GM18499 (cell line): ENCODE data around the gene FBN2.
"Not testable (repeated sequence)": the region's sequence is repeated elsewhere in the genome, so short reads cannot be mapped to it uniquely, and the experiment has no call there.

Experiments
- ATAC-seq: cut with Tn5 transposase; IDR thresholded peaks from one replicate; pipeline ENCODE4 v1.9.1; 2021; ENCODE audit warnings: moderate number of reproducible peaks; ENCODE audit not compliant: insufficient read depth, unreplicated experiment

Gene FBN2

DNA sequence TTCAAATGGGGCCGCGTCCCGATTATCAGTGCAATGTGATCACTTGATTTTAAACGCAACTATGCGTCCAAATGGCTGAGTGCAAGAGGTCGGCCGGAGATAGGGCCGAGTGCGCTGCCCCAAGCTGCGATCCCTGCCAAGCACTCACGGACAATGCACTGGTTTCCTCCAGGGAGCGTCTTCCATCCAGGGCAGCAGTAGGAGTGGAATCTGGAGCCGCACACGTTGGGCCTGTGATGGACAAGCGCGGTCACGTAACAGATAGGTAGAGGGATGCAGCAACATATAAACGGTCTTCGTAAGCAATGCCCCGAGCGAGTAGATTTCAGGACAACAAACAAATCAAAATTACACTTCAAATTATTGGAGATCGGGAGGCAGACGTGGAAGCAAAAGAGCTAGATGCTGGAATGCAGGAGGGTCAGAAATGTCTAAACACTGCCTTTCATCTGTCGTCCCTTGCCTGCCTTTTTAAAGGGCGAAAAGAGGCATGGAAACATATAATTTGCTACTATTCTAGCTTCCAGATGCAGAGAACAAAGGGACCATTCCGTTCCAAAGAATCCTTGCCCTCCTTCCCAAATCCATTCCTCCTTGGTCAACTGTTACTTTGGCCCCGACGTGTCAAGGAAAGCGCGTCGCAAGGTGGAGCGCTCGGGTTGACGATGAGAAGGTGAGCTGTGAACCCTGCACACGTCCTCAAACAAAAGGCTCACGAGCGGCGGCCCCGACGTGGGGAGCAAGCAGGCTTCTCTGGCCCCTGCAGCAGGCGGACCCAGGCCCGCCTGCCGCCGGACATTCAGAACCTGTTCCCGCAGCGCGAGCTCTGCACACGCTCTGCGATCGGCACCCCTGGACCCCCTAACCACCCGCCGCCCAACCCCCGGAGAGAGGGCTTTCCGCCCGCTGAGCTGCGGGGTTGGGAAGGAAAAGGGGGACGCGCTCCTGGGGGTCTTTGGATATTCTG, 1.5 kb downstream of the FBN2 start:
- no peak for ATAC-seq

DNA sequence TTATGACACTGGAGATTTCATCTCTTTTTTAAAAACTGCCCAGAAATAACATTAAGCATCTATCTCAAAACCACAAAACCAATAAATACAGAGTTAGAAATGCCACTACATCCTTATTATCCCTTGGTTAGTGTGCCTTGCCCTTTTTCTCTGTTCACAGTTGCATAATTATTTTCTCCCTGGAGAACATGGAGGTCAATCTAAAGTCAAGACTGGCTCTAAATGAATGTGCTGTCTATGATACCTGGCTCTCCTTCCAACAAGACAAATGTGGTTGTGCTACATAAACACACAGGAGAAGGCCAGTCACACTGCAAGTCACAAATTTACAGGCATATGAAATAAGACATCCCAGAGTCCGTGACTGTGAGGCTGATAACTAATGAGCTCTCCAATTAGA, 2.8 kb downstream of the FBN2 start:
- no peak for ATAC-seq

DNA sequence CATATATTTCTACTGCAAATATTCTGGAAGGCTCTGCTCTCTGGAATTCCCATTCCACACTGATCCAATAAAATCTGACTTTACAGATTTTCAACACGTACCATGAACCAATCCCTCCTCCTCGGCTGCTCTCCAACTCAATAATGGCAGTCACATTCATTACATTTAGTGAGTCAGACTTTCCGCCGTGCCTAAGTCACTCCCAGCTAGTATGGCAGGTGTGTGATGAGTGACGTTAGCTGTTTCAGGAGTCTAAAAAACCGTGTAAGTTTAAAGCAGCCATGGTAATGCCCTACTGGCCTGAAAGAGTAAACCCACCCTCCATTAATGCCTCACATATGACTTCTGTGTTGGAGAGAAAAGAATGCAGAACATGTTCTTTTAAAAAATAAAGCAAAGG, 3.3 kb downstream of the FBN2 start:
- no peak for ATAC-seq

- no peak for ATAC-seq
Measured at GRCh38 chr5:128532776-128533175, 5.3 kb downstream of the FBN2 start.

GRCh38 chr5:128532127-128532526, 5.9 kb downstream of the FBN2 start:
- no peak for ATAC-seq

- ATAC-seq, result no peak
Measured at GRCh38 chr5:128528637-128529255, 9.3 kb downstream of the FBN2 start.

DNA sequence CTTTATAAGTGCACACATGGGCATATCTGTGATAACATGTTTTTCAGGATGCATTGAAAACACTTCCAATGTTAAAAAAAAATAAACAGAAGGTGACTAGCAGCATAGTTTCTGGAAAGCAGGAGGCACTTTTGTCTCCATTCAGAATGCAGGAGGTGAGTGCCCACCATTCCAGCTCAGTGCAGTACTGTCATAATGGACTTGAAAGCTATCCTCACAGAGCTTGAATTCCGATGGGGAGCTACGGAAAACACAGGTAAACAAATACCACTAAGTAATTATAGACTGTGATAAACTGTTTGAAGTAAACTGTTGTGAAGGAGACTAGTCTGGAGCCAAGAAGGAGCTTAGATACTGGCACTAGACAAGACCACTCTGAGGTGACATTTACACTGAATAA, 9.9 kb downstream of the FBN2 start:
- no peak for ATAC-seq

GRCh38 chr5:128527077-128527476, 11.0 kb downstream of the FBN2 start:
- ATAC-seq, result no peak

DNA sequence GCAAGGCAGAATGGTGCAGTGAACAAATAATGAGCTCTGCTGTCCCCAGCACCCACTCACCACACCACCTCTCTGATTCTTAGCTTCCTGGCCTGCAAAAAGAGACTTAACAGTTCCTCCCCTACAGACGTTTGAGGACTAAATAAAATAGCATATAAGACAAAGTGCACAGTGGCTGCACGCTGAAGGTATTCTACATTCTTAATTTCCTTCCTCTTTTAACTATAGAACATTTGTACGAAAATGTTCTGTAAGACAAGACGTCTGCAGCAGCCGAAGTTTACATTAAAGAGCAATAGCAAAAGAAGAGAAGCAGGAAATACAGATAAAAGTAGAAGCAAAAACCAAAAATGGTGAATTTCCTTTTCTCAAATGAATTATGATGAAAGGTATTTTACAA, 15.7 kb downstream of the FBN2 start:
- ATAC-seq, result no peak

DNA sequence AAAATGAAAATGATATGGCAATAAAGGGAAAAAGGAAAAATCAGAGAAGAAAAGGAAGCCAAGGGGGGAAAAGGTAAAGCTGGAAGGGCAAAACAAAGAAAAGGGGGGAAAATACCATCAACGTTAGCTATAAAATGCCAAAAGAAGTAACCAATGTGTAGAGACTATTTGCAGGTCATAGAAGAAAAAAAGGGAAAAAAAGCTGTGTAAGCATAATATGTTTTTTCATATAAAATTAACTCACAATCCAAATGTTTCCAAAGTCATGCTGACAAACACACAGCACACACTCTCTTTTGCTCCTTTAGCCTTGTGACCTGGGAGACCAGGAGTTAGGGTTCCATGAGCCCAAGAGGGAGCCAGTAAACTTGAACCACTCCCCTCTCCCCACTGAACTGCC, 18.2 kb downstream of the FBN2 start:
- no peak for ATAC-seq

DNA sequence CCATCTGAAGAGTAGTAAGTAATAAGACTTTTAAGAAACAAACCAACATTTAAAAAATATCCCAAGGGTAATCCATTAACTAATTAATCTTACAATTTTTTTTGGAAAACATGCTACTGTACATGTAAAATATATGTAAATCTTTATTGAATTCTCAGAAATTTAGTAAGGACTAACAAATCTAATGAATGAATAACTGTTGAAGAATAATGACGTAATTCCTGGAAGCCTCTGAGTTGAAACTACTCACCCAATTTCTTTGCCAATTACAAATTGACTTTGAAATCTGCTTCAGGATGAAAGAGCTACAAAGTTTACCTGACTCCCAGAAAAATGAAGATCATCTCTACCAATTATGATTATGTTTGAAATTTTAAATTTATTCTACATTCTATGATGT, 21.1 kb downstream of the FBN2 start:
- no peak for ATAC-seq

- no peak for ATAC-seq
Measured at GRCh38 chr5:128513806-128514205, 24.2 kb downstream of the FBN2 start.

DNA sequence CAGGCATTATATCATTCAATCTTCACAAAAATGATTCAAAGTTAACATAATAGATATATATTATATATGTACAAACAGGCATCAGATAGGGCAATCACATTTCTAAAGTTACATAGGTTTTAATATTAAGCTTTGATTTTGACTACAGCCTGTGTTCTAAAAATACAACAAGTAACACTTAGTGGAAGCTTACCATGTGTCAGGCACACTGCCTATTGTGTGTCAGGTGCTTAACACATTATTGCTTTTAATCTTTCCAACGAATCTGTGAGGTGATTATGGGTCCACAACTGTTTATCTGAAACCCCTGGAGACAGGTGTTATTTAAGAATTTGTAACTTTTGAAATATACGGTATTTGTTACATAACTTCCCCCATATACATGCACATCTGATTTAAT, 25.2 kb downstream of the FBN2 start:
- ATAC-seq, result no peak

- no peak for ATAC-seq
Measured at GRCh38 chr5:128506643-128507042, 31.4 kb downstream of the FBN2 start.

- not testable (repeated sequence) for ATAC-seq
Measured at GRCh38 chr5:128503727-128504126, 34.3 kb downstream of the FBN2 start.

DNA sequence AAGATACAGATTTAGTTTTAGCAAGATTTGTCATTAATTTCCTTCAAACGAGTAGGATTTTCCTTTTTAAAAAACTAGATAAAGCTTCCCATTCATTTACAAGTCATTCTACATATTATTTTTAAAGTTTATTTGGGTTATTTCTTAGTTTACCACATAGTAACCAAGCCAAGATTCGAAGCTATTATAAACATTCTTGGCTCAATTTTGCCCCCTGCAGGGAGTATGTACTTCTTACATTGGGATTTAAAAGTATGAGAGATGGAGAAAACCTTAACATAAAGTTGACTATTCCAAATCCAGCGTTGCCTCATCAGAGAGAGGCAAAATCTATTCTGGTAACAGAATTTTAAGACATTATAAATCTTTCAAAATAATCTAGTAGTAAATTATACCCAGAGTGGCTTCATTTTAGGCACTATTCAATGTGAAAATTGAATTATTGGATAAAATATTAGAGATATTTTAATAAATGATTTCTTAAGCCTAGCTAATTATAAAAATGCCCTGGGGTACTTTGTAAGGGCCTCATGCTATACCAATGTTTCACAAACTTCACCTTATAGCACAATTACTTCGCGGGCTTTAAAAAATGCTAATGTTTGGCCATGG, 39.1 kb downstream of the FBN2 start:
- ATAC-seq, result no peak

DNA sequence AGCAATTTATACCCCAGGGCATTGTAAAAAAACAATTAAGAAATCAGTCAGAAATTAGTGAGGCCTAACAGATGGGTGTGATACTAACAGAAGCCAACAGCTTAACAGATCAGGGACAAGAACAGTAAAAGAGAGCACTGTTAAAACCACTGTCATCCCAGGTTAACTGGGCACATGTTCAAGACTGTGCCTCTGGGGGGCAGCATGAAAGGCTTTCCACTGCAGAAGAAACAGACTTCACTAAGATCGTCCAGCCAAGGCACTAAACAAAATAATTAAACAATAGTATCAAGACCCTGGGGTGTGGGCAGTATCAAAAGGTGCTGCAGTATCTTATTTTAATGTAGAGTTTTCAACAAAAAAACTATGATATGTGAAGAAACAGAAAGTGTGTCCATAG, 43.5 kb downstream of the FBN2 start:
- no peak for ATAC-seq

GRCh38 chr5:128493657-128494329, 44.3 kb downstream of the FBN2 start:
- no peak for ATAC-seq

GRCh38 chr5:128491291-128491690, 46.8 kb downstream of the FBN2 start:
- no peak for ATAC-seq

- no peak for ATAC-seq
Measured at GRCh38 chr5:128490761-128491160, 47.3 kb downstream of the FBN2 start.

DNA sequence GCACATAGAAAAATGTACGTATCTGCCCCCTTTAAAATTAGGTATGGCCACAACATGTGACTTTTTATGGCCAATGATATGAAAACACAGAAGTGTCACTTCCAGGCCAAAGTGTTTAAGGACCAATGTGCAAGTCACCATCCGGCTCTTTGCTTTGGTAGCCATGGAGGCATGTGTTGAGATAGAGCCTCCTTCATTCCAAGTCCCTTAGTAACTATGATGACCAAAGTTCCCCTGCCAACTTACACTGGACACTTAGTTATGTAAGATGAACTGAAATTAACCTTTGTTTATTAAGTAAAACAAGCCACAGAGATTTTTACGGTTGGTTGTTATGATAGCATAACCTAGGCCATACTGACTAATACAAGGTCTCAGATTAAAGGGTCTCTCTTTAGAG, 51.0 kb downstream of the FBN2 start:
- no peak for ATAC-seq
